Naive thymus-derived CD4-positive, alpha-beta T cell (primary cell): ENCODE data around the gene NXPE3. TPM values are rescaled to one million over a fixed set of nuclear protein-coding genes. Genes with fewer than 3 reads are reported as not detected.
A peak's percentile ranks its signal among the peaks of the same experiment; 100 is the strongest.

Experiments used
- ATAC-seq: fragments of 150-1000 bp; cut with Tn5 transposase; 2 replicates; pipeline ENCODE4 v1.10.0; 2021; ENCODE audit warnings: mild to moderate bottlenecking, moderate library complexity
- CTCF ChIA-PET: fragments of 350-600 bp; sonication (Branson Sonifier 250); formaldehyde crosslinking; loops from one replicate; lab custom pipeline; 2021; ENCODE audit warnings: antibody characterized with exemption; lab: Charles Lee
- POLR2A ChIA-PET: fragments of 350-600 bp; sonication (Branson Sonifier 250); formaldehyde crosslinking; loops from one replicate; lab custom pipeline; 2021; ENCODE audit warnings: antibody characterized with exemption, inconsistent platforms; lab: Charles Lee
- DNase-seq, 9 donors: peaks; one replicate each; pipeline versions ENCODE4 v3.0.0 to v3.0.0-alpha.2; 2020 to 2022; ENCODE audit warnings: mixed read lengths in 1 of 9
- H3K27ac ChIP-seq: one replicate; pipeline ENCODE4 v1.7.0; 2013; ENCODE audit warnings: mild to moderate bottlenecking, low read depth, low read length, moderate library complexity
- H3K27me3 ChIP-seq, 2 donors: one replicate each; pipeline ENCODE4 v1.7.0; 2013; ENCODE audit warnings: low read length in 2 of 2, mild to moderate bottlenecking in 2 of 2, moderate library complexity in 2 of 2; ENCODE audit not compliant: control insufficient read depth in 2 of 2, insufficient read depth in 2 of 2
- H3K36me3 ChIP-seq, 3 experiments: 1 replicate in 2 of 3; 2 replicates in 1 of 3; pipeline ENCODE4 v1.7.0; 2013; ENCODE audit warnings: low read length in 3 of 3, mild to moderate bottlenecking in 3 of 3, moderate library complexity in 1 of 3; ENCODE audit not compliant: insufficient read depth in 3 of 3, control insufficient read depth in 2 of 3
- H3K4me1 ChIP-seq, 2 donors: one replicate each; pipeline ENCODE4 v1.7.0; 2013; ENCODE audit warnings: low read length in 2 of 2, mild to moderate bottlenecking in 2 of 2, moderate library complexity in 1 of 2; ENCODE audit not compliant: control insufficient read depth in 2 of 2, insufficient read depth in 2 of 2
- H3K4me3 ChIP-seq: 2 replicates; pipeline ENCODE4 v1.7.0; 2013; ENCODE audit warnings: mild to moderate bottlenecking, low read length
- H3K9me3 ChIP-seq, 3 experiments: 1 replicate in 2 of 3; 2 replicates in 1 of 3; pipeline ENCODE4 v1.7.0; 2013; ENCODE audit warnings: low read length in 3 of 3; ENCODE audit not compliant: control insufficient read depth in 2 of 3
- H3K27ac Mint-ChIP-seq, 9 donors: one replicate each; pipeline ENCODE4 v1.8.0; 2020 to 2022; ENCODE audit warnings: mixed read lengths in 9 of 9, mild to moderate bottlenecking in 8 of 9, moderate library complexity in 5 of 9, inconsistent platforms in 2 of 9
- H3K27me3 Mint-ChIP-seq, 5 donors: one replicate each; pipeline ENCODE4 v1.8.0; 2021 to 2022; ENCODE audit warnings: mixed read lengths in 5 of 5, mild to moderate bottlenecking in 1 of 5
- H3K36me3 Mint-ChIP-seq, 5 donors: one replicate each; pipeline ENCODE4 v1.8.0; 2020 to 2022; ENCODE audit warnings: mixed read lengths in 5 of 5, mild to moderate bottlenecking in 3 of 5, inconsistent platforms in 1 of 5
- H3K4me1 Mint-ChIP-seq, 7 donors: one replicate each; pipeline ENCODE4 v1.8.0; 2020 to 2022; ENCODE audit warnings: mixed read lengths in 7 of 7, mild to moderate bottlenecking in 3 of 7, inconsistent platforms in 1 of 7
- H3K4me3 Mint-ChIP-seq, 10 donors: one replicate each; pipeline ENCODE4 v1.8.0; 2020 to 2022; ENCODE audit warnings: mild to moderate bottlenecking in 10 of 10, mixed read lengths in 10 of 10, moderate library complexity in 6 of 10, inconsistent platforms in 2 of 10
- H3K9me3 Mint-ChIP-seq, 11 donors: one replicate each; pipeline ENCODE4 v1.8.0; 2020 to 2022; ENCODE audit warnings: mixed read lengths in 11 of 11, mild to moderate bottlenecking in 4 of 11, inconsistent platforms in 1 of 11, moderate library complexity in 1 of 11
- intact Hi-C, 2 donors: fragments of 100-400 bp; cut with micrococcal nuclease; formaldehyde crosslinking; loops; one replicate each; pipeline ENCODE4 v1.15.1; 2023
- polyA plus RNA-seq, 2 donors: library from polyadenylated mRNA; unstranded; fragments of 300-500 nt; fragmentation: Illumina TruSeq; gene quantifications; one replicate each; pipeline ENCODE4 v1.2.3, GENCODE V29; 2021
- total RNA-seq, 6 experiments: library from RNA in 5 of 6; stranded (reverse) in 5 of 6; gene quantifications; 1 replicate in 5 of 6; 2 replicates in 1 of 6; pipeline ENCODE4 v1.2.3 and lab custom pipeline; 2021 to 2026

The NXPE3 gene
- total and polyA plus RNA-seq, 7 experiments from 2014 or later: 25.9 to 71.0 (median 39.3) TPM

- Mint-ChIP-seq H3K27ac (peak overlapping the region in 4 of 9 donors; percentile 32 to 58 (median 44)), H3K4me1 (peaks cover 14 to 66% (median 60%) of the 10 kb centered on the region in 7 donors), H3K36me3 (peaks cover 0 to 20% (median 10%) of the 10 kb centered on the region in 5 donors), H3K4me3 (no peak overlapping the region), H3K9me3 (no peaks in the 10 kb centered on the region), H3K27me3 (no peaks in the 10 kb centered on the region)
- Histone ChIP-seq H3K9me3 (no peaks in the 10 kb centered on the region), H3K27me3 (no peaks in the 10 kb centered on the region), H3K27ac (no peak overlapping the region), H3K4me1 (peaks cover 0 to 32% of the 10 kb centered on the region in 2 donors), H3K36me3 (peaks cover 0 to 16% (median 0%) of the 10 kb centered on the region in 3 experiments), H3K4me3 (no peak overlapping the region)
- no peak for DNase-seq
- intact Hi-C loops: loop anchor here (5.0 kb wide), 2 partner anchors 245 to 300 kb away; no protein-coding TSS in a partner anchor
- POLR2A ChIA-PET: interaction anchor here (0.6 to 3.6 kb wide), 2 partner anchors 38 to 249 kb away, joined by 3 to 19 read pairs; partner anchors contain the start of gene NFKBIZ
- CTCF ChIA-PET: interaction anchor here (0.7 to 15.9 kb wide), 9 partner anchors 8 to 1187 kb away, joined by 3 to 423 read pairs (median 4); partner anchors contain the start of gene NFKBIZ
- ATAC-seq: no peak
Observed at GRCh38 chr3:101811875-101812274, 32.9 kb downstream of the NXPE3 start.

GRCh38 chr3:101812895-101813294 lies 33.9 kb downstream of the NXPE3 start:
- H3K4me3 Mint-ChIP-seq: no peak overlapping the region
- ATAC-seq: no peak
- CTCF ChIA-PET: interaction anchor here (0.6 to 15.9 kb wide), 8 partner anchors 9 to 414 kb away, joined by 3 to 423 read pairs (median 4); partner anchors contain the start of gene NFKBIZ
- intact Hi-C loops: loop anchor here (1.0 to 5.0 kb wide), 6 partner anchors 36 to 416 kb away; partner anchors contain the start of gene NFKBIZ (in 1 of the 2)
- H3K4me1 ChIP-seq: peaks cover 0 to 32% of the 10 kb centered on the region in 2 donors
- no peaks in the 10 kb centered on the region for H3K27me3 Mint-ChIP-seq
- peaks cover 14 to 70% (median 59%) of the 10 kb centered on the region in 7 donors for H3K4me1 Mint-ChIP-seq
- H3K9me3 Mint-ChIP-seq: no peaks in the 10 kb centered on the region
- H3K27ac Mint-ChIP-seq: peak overlapping the region in 4 of 9 donors; percentile 4 to 75 (median 53)
- no peak overlapping the region for H3K4me3 ChIP-seq
- no peaks in the 10 kb centered on the region for H3K27me3 ChIP-seq
- H3K9me3 ChIP-seq: no peaks in the 10 kb centered on the region
- H3K36me3 ChIP-seq: peaks cover 0 to 21% (median 5%) of the 10 kb centered on the region in 3 experiments
- no peak overlapping the region for H3K27ac ChIP-seq
- H3K36me3 Mint-ChIP-seq: peaks cover 4 to 26% (median 15%) of the 10 kb centered on the region in 5 donors
- POLR2A ChIA-PET: interaction anchor here (0.6 to 3.6 kb wide), 4 partner anchors 28 to 413 kb away, joined by 3 to 28 read pairs (median 11); partner anchors contain the start of genes NFKBIZ and NXPE3
- DNase-seq: no peak

- ChIA-PET CTCF (interaction anchor here (0.7 to 15.9 kb wide), 11 partner anchors 9 to 723 kb away, joined by 3 to 423 read pairs (median 4); partner anchors contain the start of gene NFKBIZ), POLR2A (interaction anchor here (0.6 to 3.0 kb wide), 7 partner anchors 32 to 412 kb away, joined by 3 to 28 read pairs (median 3); partner anchors contain the start of gene NFKBIZ)
- no peaks in the 10 kb centered on the region for H3K27me3 Mint-ChIP-seq
- H3K27ac ChIP-seq: no peak overlapping the region
- peak overlapping the region in 3 of 10 donors; percentile 10 to 16 (median 14) for H3K4me3 Mint-ChIP-seq
- H3K27ac Mint-ChIP-seq: peak overlapping the region in 7 of 9 donors; percentile 4 to 75 (median 34)
- H3K9me3 ChIP-seq: no peaks in the 10 kb centered on the region
- DNase-seq (peak in 5 of 9 donors; percentile 35 to 57 (median 43)), ATAC-seq (peak; percentile 38)
- H3K9me3 Mint-ChIP-seq: no peaks in the 10 kb centered on the region
- H3K4me1 Mint-ChIP-seq: peaks cover 14 to 73% (median 57%) of the 10 kb centered on the region in 7 donors
- peaks cover 7 to 28% (median 19%) of the 10 kb centered on the region in 5 donors for H3K36me3 Mint-ChIP-seq
- intact Hi-C loops: loop anchor here (1.0 to 5.0 kb wide), 6 partner anchors 35 to 415 kb away; partner anchors contain the start of gene NFKBIZ (in 1 of the 2)
- H3K4me1 ChIP-seq: peaks cover 0 to 31% of the 10 kb centered on the region in 2 donors
- no peak overlapping the region for H3K4me3 ChIP-seq
- H3K27me3 ChIP-seq: no peaks in the 10 kb centered on the region
- H3K36me3 ChIP-seq: peaks cover 0 to 23% (median 5%) of the 10 kb centered on the region in 3 experiments
Observed at GRCh38 chr3:101813817-101814440, 34.9 kb downstream of the NXPE3 start.

- peaks cover 2 to 26% (median 5%) of the 10 kb centered on the region in 3 experiments for H3K36me3 ChIP-seq
- no peaks in the 10 kb centered on the region for H3K27me3 ChIP-seq
- Mint-ChIP-seq H3K4me1 (peaks cover 9 to 70% (median 54%) of the 10 kb centered on the region in 7 donors), H3K9me3 (no peaks in the 10 kb centered on the region), H3K4me3 (peak overlapping the region in 5 of 10 donors; percentile 9 to 27 (median 16)), H3K36me3 (peaks cover 7 to 34% (median 25%) of the 10 kb centered on the region in 5 donors), H3K27me3 (no peaks in the 10 kb centered on the region), H3K27ac (peak overlapping the region in 8 of 9 donors; percentile 3 to 87 (median 76))
- ChIA-PET CTCF (interaction anchor here (1.0 to 15.9 kb wide), 5 partner anchors 11 to 412 kb away, joined by 3 to 423 read pairs (median 7); partner anchors contain the start of gene NFKBIZ), POLR2A (interaction anchor here (0.5 to 3.0 kb wide), 9 partner anchors 19 to 411 kb away, joined by 3 to 28 read pairs (median 4); partner anchors contain the start of genes NFKBIZ and RPL24)
- no peak overlapping the region for H3K4me3 ChIP-seq
- H3K9me3 ChIP-seq: no peaks in the 10 kb centered on the region
- DNase-seq (peak in 2 of 9 donors; percentile 23 to 24), ATAC-seq (peak; percentile 51)
- peaks cover 0 to 22% of the 10 kb centered on the region in 2 donors for H3K4me1 ChIP-seq
- intact Hi-C loops: loop anchor here (5.0 kb wide), 3 partner anchors 242 to 562 kb away; no protein-coding TSS in a partner anchor
- no peak overlapping the region for H3K27ac ChIP-seq
Observed at GRCh38 chr3:101814835-101815234, 35.8 kb downstream of the NXPE3 start.

- intact Hi-C loops: loop anchor here in 1 of 2 donors (5.0 kb wide), 1 partner anchor 561 kb away; no protein-coding TSS in a partner anchor
- peaks cover 7 to 42% (median 33%) of the 10 kb centered on the region in 5 donors for H3K36me3 Mint-ChIP-seq
- Histone ChIP-seq H3K4me1 (peaks cover 0 to 12% of the 10 kb centered on the region in 2 donors), H3K27me3 (no peaks in the 10 kb centered on the region), H3K27ac (no peak overlapping the region), H3K9me3 (no peaks in the 10 kb centered on the region), H3K36me3 (peaks cover 5 to 36% (median 7%) of the 10 kb centered on the region in 3 experiments), H3K4me3 (no peak overlapping the region)
- H3K27ac Mint-ChIP-seq: peak overlapping the region in 8 of 9 donors; percentile 19 to 81 (median 60)
- peaks cover 10 to 60% (median 42%) of the 10 kb centered on the region in 7 donors for H3K4me1 Mint-ChIP-seq
- ChIA-PET CTCF (interaction anchor here (0.7 to 3.8 kb wide), 5 partner anchors 8 to 410 kb away, joined by 3 to 19 read pairs (median 3); no protein-coding TSS in a partner anchor), POLR2A (interaction anchor here (0.7 to 1.1 kb wide), 5 partner anchors 10 to 409 kb away, joined by 3 to 4 read pairs (median 4); partner anchors contain the start of gene NFKBIZ)
- ATAC-seq (no peak), DNase-seq (no peak)
- no peak overlapping the region for H3K4me3 Mint-ChIP-seq
- no peaks in the 10 kb centered on the region for H3K27me3 Mint-ChIP-seq
- H3K9me3 Mint-ChIP-seq: no peaks in the 10 kb centered on the region
Observed at GRCh38 chr3:101816215-101817149, 37.5 kb downstream of the NXPE3 start.
